OCI-LY1 (cell line): ENCODE results near the gene PDE6B.

ENCODE experiments used
- H2AFZ ChIP-seq: fragments of 200-600 bp; sonication (generic), shearing (Covaris generic); 2 replicates; pipeline ENCODE4 v1.6.0; 2014; ENCODE audit warnings: antibody characterized with exemption, mild to moderate bottlenecking, low read length
- H3F3A ChIP-seq: fragments of 200-600 bp; sonication (generic), shearing (Covaris generic); 2 replicates; pipeline ENCODE4 v1.6.0; 2014; ENCODE audit warnings: mild to moderate bottlenecking, antibody characterized with exemption, low read length, moderate library complexity; ENCODE audit not compliant: insufficient read depth
- H3K27ac ChIP-seq: fragments of 200-600 bp; sonication (generic); 2 replicates; pipeline ENCODE4 v1.5.1; 2014; ENCODE audit warnings: low read length, mixed run types, mild to moderate bottlenecking, low read depth; ENCODE audit not compliant: poor library complexity, severe bottlenecking
- H3K27me3 ChIP-seq: fragments of 200-600 bp; sonication (generic); 2 replicates; pipeline ENCODE4 v1.6.0; 2014; ENCODE audit warnings: antibody characterized with exemption, mild to moderate bottlenecking, low read length, moderate library complexity; ENCODE audit not compliant: insufficient read depth
- H3K36me3 ChIP-seq: fragments of 200-600 bp; sonication (generic); 2 replicates; pipeline ENCODE4 v1.6.1; 2014; ENCODE audit warnings: mild to moderate bottlenecking, antibody characterized with exemption, low read length, moderate library complexity, mixed read lengths; ENCODE audit not compliant: insufficient read depth
- H3K4me1 ChIP-seq: fragments of 200-600 bp; sonication (generic); 2 replicates; pipeline ENCODE4 v1.5.1; 2014; ENCODE audit warnings: mild to moderate bottlenecking, low read length, moderate library complexity; ENCODE audit not compliant: insufficient read depth, severe bottlenecking
- H3K4me2 ChIP-seq: fragments of 200-600 bp; sonication (generic), shearing (Covaris generic); 2 replicates; pipeline ENCODE4 v1.6.1; 2014; ENCODE audit warnings: low read length
- H3K4me3 ChIP-seq: fragments of 200-600 bp; sonication (generic); 2 replicates; pipeline ENCODE4 v1.5.1; 2014; ENCODE audit warnings: low read length, low read depth, mild to moderate bottlenecking, mixed read lengths; ENCODE audit not compliant: poor library complexity, severe bottlenecking
- H3K79me2 ChIP-seq: fragments of 200-600 bp; shearing (Covaris generic); 2 replicates; pipeline ENCODE4 v1.6.1; 2016; ENCODE audit warnings: mixed run types, low read length, mixed read lengths; ENCODE audit not compliant: insufficient read depth
- H3K9ac ChIP-seq: fragments of 200-600 bp; sonication (generic), shearing (Covaris generic); 2 replicates; pipeline ENCODE4 v1.6.1; 2014; ENCODE audit warnings: mild to moderate bottlenecking, low read length, mixed read lengths
- H3K9me2 ChIP-seq: fragments of 200-600 bp; sonication (generic), shearing (Covaris generic); 2 replicates; pipeline ENCODE4 v1.6.1; 2014; ENCODE audit warnings: low read depth, mild to moderate bottlenecking, low read length, mixed read lengths
- H3K9me3 ChIP-seq: fragments of 200-600 bp; shearing (Covaris generic); 2 replicates; pipeline ENCODE4 v1.6.1; 2014; ENCODE audit warnings: low read length, mixed read lengths
- H4K20me1 ChIP-seq: fragments of 200-600 bp; sonication (generic), shearing (Covaris generic); 2 replicates; pipeline ENCODE4 v1.6.0; 2016; ENCODE audit warnings: mild to moderate bottlenecking, low read length; ENCODE audit not compliant: insufficient read depth
- CTCF ChIP-seq: fragments of 200-600 bp; sonication (generic), shearing (Covaris generic); IDR thresholded peaks from 2 replicates; pipeline ENCODE4 v1.5.1; 2017; ENCODE audit warnings: mild to moderate bottlenecking, antibody characterized with exemption, low read length, moderate library complexity, mixed read lengths
- EZH2 ChIP-seq: fragments of 200-600 bp; sonication (generic), shearing (Covaris generic); IDR thresholded peaks from 2 replicates; pipeline ENCODE4 v1.8.0; 2017; ENCODE audit warnings: borderline replicate concordance, mixed run types, mild to moderate bottlenecking, antibody characterized with exemption, low read length, moderate library complexity, mixed read lengths

Gene PDE6B

GRCh38 chr4:686413-687040 is 61.2 kb downstream of the PDE6B start:
- Histone ChIP-seq H3K9ac (no peak overlapping the region), H2AFZ (no peak overlapping the region), H3K36me3 (no peaks in the 10 kb centered on the region), H3F3A (no peaks in the 10 kb centered on the region), H3K79me2 (no peaks in the 10 kb centered on the region), H3K27ac (no peak overlapping the region), H3K4me2 (no peak overlapping the region), H4K20me1 (no peaks in the 10 kb centered on the region), H3K9me3 (no peaks in the 10 kb centered on the region), H3K4me1 (peaks cover 6% of the 10 kb centered on the region), H3K27me3 (no peaks in the 10 kb centered on the region; the same call in 1 of the 2 replicates), H3K4me3 (no peak overlapping the region), H3K9me2 (no peaks in the 10 kb centered on the region)
- TF ChIP-seq EZH2 = no peak

GRCh38 chr4:687048-687970 is 61.9 kb downstream of the PDE6B start:
- Histone ChIP-seq H3K4me2 (no peak overlapping the region), H3K9ac (no peak overlapping the region), H3K9me3 (no peaks in the 10 kb centered on the region), H4K20me1 (no peaks in the 10 kb centered on the region), H3K36me3 (no peaks in the 10 kb centered on the region), H3K4me3 (no peak overlapping the region), H3K27ac (no peak overlapping the region), H3K4me1 (no peaks in the 10 kb centered on the region), H3F3A (no peaks in the 10 kb centered on the region), H3K79me2 (no peaks in the 10 kb centered on the region), H3K9me2 (no peaks in the 10 kb centered on the region), H3K27me3 (no peaks in the 10 kb centered on the region; the same call in 1 of the 2 replicates), H2AFZ (no peak overlapping the region)
- no peak for TF ChIP-seq EZH2
- no peak for TF ChIP-seq CTCF

- TF ChIP-seq CTCF (no peak), EZH2 (no peak)
- Histone ChIP-seq H3K36me3 (no peaks in the 10 kb centered on the region), H3K79me2 (no peaks in the 10 kb centered on the region), H3K4me3 (no peak overlapping the region), H3K4me1 (no peaks in the 10 kb centered on the region), H3K4me2 (no peak overlapping the region), H3K27ac (no peak overlapping the region), H3K27me3 (no peaks in the 10 kb centered on the region), H3F3A (no peaks in the 10 kb centered on the region), H2AFZ (no peak overlapping the region), H4K20me1 (no peaks in the 10 kb centered on the region), H3K9ac (no peak overlapping the region), H3K9me2 (no peaks in the 10 kb centered on the region), H3K9me3 (no peaks in the 10 kb centered on the region)
Observed at GRCh38 chr4:687971-688853, 62.8 kb downstream of the PDE6B start.
